Bronchial epithelial cell (primary cell): ENCODE results near the gene SLC49A4. TPM values are rescaled to one million over a fixed set of nuclear protein-coding genes. Genes with fewer than 3 reads are reported as not detected.

Experiments used
- DNase-seq: peaks from one replicate; pipeline ENCODE4 v3.0.0-alpha.2; 2010; ENCODE audit warnings: low read depth
- FAIRE-seq: peaks from 2 replicates; lab custom pipeline; 2011; peaks lifted over from hg19 to GRCh38; lab: Jason Lieb, UNC
- H3K27me3 ChIP-seq: 2 replicates; pipeline ENCODE4 v1.5.1; 2011; ENCODE audit warnings: low read length; ENCODE audit not compliant: control insufficient read depth, insufficient read depth
- H3K36me3 ChIP-seq: 2 replicates; pipeline ENCODE4 v1.5.1; 2011; ENCODE audit warnings: low read length; ENCODE audit not compliant: control insufficient read depth, insufficient read depth
- H3K4me3 ChIP-seq: 2 replicates; pipeline ENCODE4 v1.5.1; 2011; ENCODE audit warnings: mild to moderate bottlenecking, low read depth, low read length, control low read depth
- CTCF ChIP-seq: IDR thresholded peaks from 2 replicates; pipeline ENCODE4 v1.5.1; 2011; ENCODE audit warnings: mild to moderate bottlenecking, moderate library complexity, low read length, control low read depth, inconsistent platforms; ENCODE audit not compliant: insufficient read depth, severe bottlenecking
- total RNA-seq: library from RNA; depleted of rRNA; stranded (reverse); fragments of >200 nt; gene quantifications from 2 replicates; pipeline ENCODE4 v1.2.1, GENCODE V29; 2014

Gene SLC49A4
- total RNA-seq, 1 donor from 2014 or later = 21.6 TPM

GRCh38 chr3:122770521-122771202 is 24.2 kb upstream of the SLC49A4 start:
- no peak overlapping the region for H3K4me3 ChIP-seq
- no peak for FAIRE-seq
- no peak for TF ChIP-seq CTCF
- no peak for DNase-seq
- H3K36me3 ChIP-seq = no peaks in the 10 kb centered on the region
- no peaks in the 10 kb centered on the region for H3K27me3 ChIP-seq

- Histone ChIP-seq H3K4me3 (no peak overlapping the region), H3K27me3 (no peaks in the 10 kb centered on the region), H3K36me3 (no peaks in the 10 kb centered on the region)
- TF ChIP-seq CTCF = no peak
- DNase-seq = no peak
- FAIRE-seq = no peak
These were observed 22.0 kb upstream of the SLC49A4 start for GRCh38 chr3:122772827-122773226.

GRCh38 chr3:122773944-122774509 is 20.8 kb upstream of the SLC49A4 start:
- H3K4me3 ChIP-seq = no peak overlapping the region
- FAIRE-seq = no peak
- no peaks in the 10 kb centered on the region for H3K36me3 ChIP-seq
- no peak for DNase-seq
- no peaks in the 10 kb centered on the region for H3K27me3 ChIP-seq
- no peak for TF ChIP-seq CTCF

- H3K27me3 ChIP-seq = no peaks in the 10 kb centered on the region
- no peak overlapping the region for H3K4me3 ChIP-seq
- TF ChIP-seq CTCF = no peak
- DNase-seq = peak; percentile 65
- peak; percentile 60 for FAIRE-seq
- H3K36me3 ChIP-seq = no peaks in the 10 kb centered on the region
These were observed 20.3 kb upstream of the SLC49A4 start for GRCh38 chr3:122774564-122774963.

GRCh38 chr3:122776675-122777468 is 18.0 kb upstream of the SLC49A4 start:
- FAIRE-seq (no peak), DNase-seq (no peak)
- Histone ChIP-seq H3K27me3 (no peaks in the 10 kb centered on the region), H3K36me3 (no peaks in the 10 kb centered on the region), H3K4me3 (no peak overlapping the region)
- TF ChIP-seq CTCF = no peak
